NB4 (cell line): ENCODE measurements around the gene SNRNP200.

Source experiments
- MYC ChIP-seq: IDR thresholded peaks from 2 replicates; pipeline ENCODE4 v1.6.1; 2011; ENCODE audit warnings: low read depth, low read length
- POLR2A ChIP-seq: IDR thresholded peaks from 2 replicates; pipeline ENCODE4 v1.6.1; 2011; ENCODE audit warnings: mild to moderate bottlenecking; ENCODE audit not compliant: insufficient read length; ENCODE audit errors: extremely low read depth
- TF ChIP-seq, protein P1 (sequence below): IDR thresholded peaks from one replicate; pipeline ENCODE4 v1.5.1; 2012; ENCODE audit warnings: low read depth, low read length

DNA sequence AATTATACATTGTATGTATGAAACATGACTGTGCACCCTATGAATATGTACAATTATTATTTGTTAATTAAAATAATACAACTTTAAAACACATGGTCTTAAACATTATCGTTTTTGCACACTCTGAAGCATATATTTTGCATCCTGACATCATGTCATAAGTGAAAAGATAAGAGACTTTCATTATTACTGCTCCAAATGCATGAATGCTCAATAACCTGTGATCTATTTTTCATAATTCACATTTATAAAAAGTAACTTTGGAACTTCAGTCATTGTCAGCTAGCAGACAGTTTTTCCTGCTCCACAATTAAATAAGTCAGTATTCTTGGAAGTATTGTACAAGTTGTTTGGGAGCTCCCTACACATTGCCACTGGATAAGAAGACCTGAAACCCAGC lies 18.5 kb upstream of the SNRNP200 start:
- TF ChIP-seq, protein P1, sequence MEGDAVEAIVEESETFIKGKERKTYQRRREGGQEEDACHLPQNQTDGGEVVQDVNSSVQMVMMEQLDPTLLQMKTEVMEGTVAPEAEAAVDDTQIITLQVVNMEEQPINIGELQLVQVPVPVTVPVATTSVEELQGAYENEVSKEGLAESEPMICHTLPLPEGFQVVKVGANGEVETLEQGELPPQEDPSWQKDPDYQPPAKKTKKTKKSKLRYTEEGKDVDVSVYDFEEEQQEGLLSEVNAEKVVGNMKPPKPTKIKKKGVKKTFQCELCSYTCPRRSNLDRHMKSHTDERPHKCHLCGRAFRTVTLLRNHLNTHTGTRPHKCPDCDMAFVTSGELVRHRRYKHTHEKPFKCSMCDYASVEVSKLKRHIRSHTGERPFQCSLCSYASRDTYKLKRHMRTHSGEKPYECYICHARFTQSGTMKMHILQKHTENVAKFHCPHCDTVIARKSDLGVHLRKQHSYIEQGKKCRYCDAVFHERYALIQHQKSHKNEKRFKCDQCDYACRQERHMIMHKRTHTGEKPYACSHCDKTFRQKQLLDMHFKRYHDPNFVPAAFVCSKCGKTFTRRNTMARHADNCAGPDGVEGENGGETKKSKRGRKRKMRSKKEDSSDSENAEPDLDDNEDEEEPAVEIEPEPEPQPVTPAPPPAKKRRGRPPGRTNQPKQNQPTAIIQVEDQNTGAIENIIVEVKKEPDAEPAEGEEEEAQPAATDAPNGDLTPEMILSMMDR, result no peak
- TF ChIP-seq POLR2A (no peak), MYC (no peak)
